GM21423 (cell line): ENCODE measurements around the gene ANKRD13C.

Experiments used
- ATAC-seq: cut with Tn5 transposase; IDR thresholded peaks from one replicate; pipeline ENCODE4 v1.9.1; 2021; ENCODE audit warnings: mild to moderate bottlenecking, moderate library complexity; ENCODE audit not compliant: unreplicated experiment

ANKRD13C gene

GRCh38 chr1:70299472-70299871, 55.0 kb downstream of the ANKRD13C start:
- no peak for ATAC-seq

- ATAC-seq: no peak
Observed at GRCh38 chr1:70295749-70296148, 58.8 kb downstream of the ANKRD13C start.

- no peak for ATAC-seq
Observed at GRCh38 chr1:70293186-70293843, 61.2 kb downstream of the ANKRD13C start.

- no peak for ATAC-seq
Observed at GRCh38 chr1:70290218-70290617, 64.3 kb downstream of the ANKRD13C start.

GRCh38 chr1:70288166-70288565, 66.4 kb downstream of the ANKRD13C start:
- ATAC-seq: no peak

- ATAC-seq: no peak
Observed at GRCh38 chr1:70286453-70286852, 68.1 kb downstream of the ANKRD13C start.

GRCh38 chr1:70284366-70284765, 70.2 kb downstream of the ANKRD13C start:
- ATAC-seq: no peak

- no peak for ATAC-seq
Observed at GRCh38 chr1:70278710-70279109, 75.8 kb downstream of the ANKRD13C start.

- no peak for ATAC-seq
Observed at GRCh38 chr1:70277875-70278274, 76.6 kb downstream of the ANKRD13C start.

- no peak for ATAC-seq
Observed at GRCh38 chr1:70265946-70266345, 88.6 kb downstream of the ANKRD13C start.

- ATAC-seq: no peak
Observed at GRCh38 chr1:70264839-70265238, 89.7 kb downstream of the ANKRD13C start.

- no peak for ATAC-seq
Observed at GRCh38 chr1:70256664-70257063, 97.9 kb downstream of the ANKRD13C start.

GRCh38 chr1:70248729-70249128, 105.8 kb downstream of the ANKRD13C start:
- no peak for ATAC-seq

- no peak for ATAC-seq
Observed at GRCh38 chr1:70247768-70248167, 106.8 kb downstream of the ANKRD13C start.

GRCh38 chr1:70247122-70247521, 107.4 kb downstream of the ANKRD13C start:
- no peak for ATAC-seq

GRCh38 chr1:70239940-70240339, 114.6 kb downstream of the ANKRD13C start:
- ATAC-seq: no peak

GRCh38 chr1:70234733-70235132, 119.8 kb downstream of the ANKRD13C start:
- ATAC-seq: no peak

- ATAC-seq: no peak
Observed at GRCh38 chr1:70231475-70231874, 123.0 kb downstream of the ANKRD13C start.

- no peak for ATAC-seq
Observed at GRCh38 chr1:70228670-70229069, 125.9 kb downstream of the ANKRD13C start.

GRCh38 chr1:70227439-70227838, 127.1 kb downstream of the ANKRD13C start:
- ATAC-seq: no peak

- no peak for ATAC-seq
Observed at GRCh38 chr1:70224954-70225353, 129.6 kb downstream of the ANKRD13C start.

- ATAC-seq: no peak
Observed at GRCh38 chr1:70222716-70223235, 131.7 kb downstream of the ANKRD13C start.
